GM12865 (cell line): ENCODE data around the gene DIP2B.
"Not testable (repeated sequence)": the region's sequence is repeated elsewhere in the genome, so short reads cannot be mapped to it uniquely, and the experiment has no call there.

ENCODE experiments used
- DNase-seq: peaks from one replicate; pipeline ENCODE4 v3.0.0; 2010; ENCODE audit warnings: low read depth
- H3K4me3 ChIP-seq: 2 replicates; pipeline ENCODE4 v1.5.1; 2011; ENCODE audit warnings: mild to moderate bottlenecking, low read depth, low read length, control low read depth
- CTCF ChIP-seq: IDR thresholded peaks from 2 replicates; pipeline ENCODE4 v1.5.1; 2011; ENCODE audit warnings: low read length, control low read depth, low read depth, inconsistent platforms; ENCODE audit not compliant: insufficient read depth; ENCODE audit errors: missing control alignments

DIP2B gene

GRCh38 chr12:50550530-50551223, 45.9 kb downstream of the DIP2B start:
- no peak for TF ChIP-seq CTCF
- no peak for DNase-seq

GRCh38 chr12:50551866-50552265, 47.1 kb downstream of the DIP2B start:
- no peak for DNase-seq
- H3K4me3 ChIP-seq = no peak overlapping the region
- TF ChIP-seq CTCF = no peak

More at GRCh38 chr12:50550530-50551223, 45.9 kb downstream of the DIP2B start:
- H3K4me3 ChIP-seq = no peak overlapping the region

GRCh38 chr12:50554651-50555050, 49.9 kb downstream of the DIP2B start:
- no peak for DNase-seq
- H3K4me3 ChIP-seq = no peak overlapping the region
- TF ChIP-seq CTCF = no peak

- no peak overlapping the region for H3K4me3 ChIP-seq
- DNase-seq = no peak
- TF ChIP-seq CTCF = no peak
Measured at GRCh38 chr12:50555471-50555885, 50.7 kb downstream of the DIP2B start.

- no peak overlapping the region for H3K4me3 ChIP-seq
- no peak for TF ChIP-seq CTCF
- DNase-seq = no peak
Measured at GRCh38 chr12:50556273-50556672, 51.5 kb downstream of the DIP2B start.

GRCh38 chr12:50556796-50557195, 52.0 kb downstream of the DIP2B start:
- H3K4me3 ChIP-seq, DNase-seq: not testable (repeated sequence)

GRCh38 chr12:50557421-50557820, 52.6 kb downstream of the DIP2B start:
- no peak overlapping the region for H3K4me3 ChIP-seq
- DNase-seq = no peak
- TF ChIP-seq CTCF = no peak

GRCh38 chr12:50558970-50559369, 54.2 kb downstream of the DIP2B start:
- no peak overlapping the region for H3K4me3 ChIP-seq
- no peak for TF ChIP-seq CTCF
- DNase-seq = no peak
